Esophagus muscularis mucosa (tissue), 4 donors: ENCODE measurements around the gene ACTR6. TPM values are rescaled to one million over a fixed set of nuclear protein-coding genes. Genes with fewer than 3 reads are reported as not detected.

ENCODE experiments used
- DNase-seq: peaks from one replicate; pipeline ENCODE4 v3.0.0-alpha.2; 2017; ENCODE audit errors: extremely low spot score
- H3K27ac ChIP-seq, 4 donors: fragments of 200-600 bp; sonication (generic); replicated peaks in 1 of 4; 1 replicate in 3 of 4; 2 replicates in 1 of 4; pipeline ENCODE4 v1.5.1; 2016 to 2019; ENCODE audit warnings: mild to moderate bottlenecking in 1 of 4
- H3K27me3 ChIP-seq, 4 donors: fragments of 200-600 bp; sonication (generic); one replicate each; pipeline versions ENCODE4 v1.5.1 to v1.6.0; 2016 to 2019
- H3K36me3 ChIP-seq, 4 donors: fragments of 200-600 bp; sonication (generic); one replicate each; pipeline ENCODE4 v1.5.1; 2016 to 2019
- H3K4me1 ChIP-seq, 4 donors: fragments of 200-600 bp; sonication (generic); one replicate each; pipeline ENCODE4 v1.5.1; 2016 to 2019
- H3K4me3 ChIP-seq, 4 donors: fragments of 200-600 bp; sonication (generic); 1 replicate in 2 of 4; 2 replicates in 2 of 4; pipeline ENCODE4 v1.5.1; 2016 to 2019; ENCODE audit warnings: mild to moderate bottlenecking in 4 of 4, moderate library complexity in 1 of 4
- H3K9me3 ChIP-seq, 4 donors: fragments of 200-600 bp; sonication (generic); 1 replicate in 3 of 4; 2 replicates in 1 of 4; pipeline ENCODE4 v1.5.1; 2016 to 2019
- CTCF ChIP-seq, 3 experiments: fragments of 200-600 bp in 2 of 3; fragments of 450-650 bp in 1 of 3; sonication (generic) in 2 of 3; IDR thresholded peaks; one replicate each; pipeline ENCODE4 v1.5.1; 2017 to 2019; ENCODE audit warnings: antibody characterized with exemption in 3 of 3, mild to moderate bottlenecking in 2 of 3, moderate library complexity in 1 of 3
- EP300 ChIP-seq: sonication (generic); formaldehyde crosslinking; IDR thresholded peaks from one replicate; pipeline ENCODE4 v1.6.1; 2017; ENCODE audit warnings: antibody characterized with exemption
- POLR2A ChIP-seq: fragments of 450-650 bp; IDR thresholded peaks from one replicate; pipeline ENCODE4 v1.6.1; 2017; ENCODE audit warnings: antibody characterized with exemption, moderate library complexity, mild to moderate bottlenecking, low read depth
- POLR2AphosphoS5 ChIP-seq, 2 donors: sonication (generic); formaldehyde crosslinking; IDR thresholded peaks; one replicate each; pipeline ENCODE4 v1.6.1; 2017; ENCODE audit warnings: antibody characterized with exemption in 2 of 2
- WGBS: methylation state at CpG from one replicate; pipeline ENCODE4 v1.1.5; 2018; 5-methylcytosine and 5-hydroxymethylcytosine counted together
- intact Hi-C: fragments of 100-400 bp; cut with DNase I; formaldehyde crosslinking; loops from one replicate; pipeline ENCODE4 v1.15.1; 2023
- total RNA-seq, 4 donors: library from RNA; depleted of rRNA; stranded (reverse); fragments of >200 nt; gene quantifications; one replicate each; pipeline versions ENCODE4 v1.1.0 to v1.2.1, GENCODE V29; 2016

ACTR6 gene
- total RNA-seq, 4 donors from 2014 or later: 9.6 to 14.2 (median 13.3) TPM

DNA sequence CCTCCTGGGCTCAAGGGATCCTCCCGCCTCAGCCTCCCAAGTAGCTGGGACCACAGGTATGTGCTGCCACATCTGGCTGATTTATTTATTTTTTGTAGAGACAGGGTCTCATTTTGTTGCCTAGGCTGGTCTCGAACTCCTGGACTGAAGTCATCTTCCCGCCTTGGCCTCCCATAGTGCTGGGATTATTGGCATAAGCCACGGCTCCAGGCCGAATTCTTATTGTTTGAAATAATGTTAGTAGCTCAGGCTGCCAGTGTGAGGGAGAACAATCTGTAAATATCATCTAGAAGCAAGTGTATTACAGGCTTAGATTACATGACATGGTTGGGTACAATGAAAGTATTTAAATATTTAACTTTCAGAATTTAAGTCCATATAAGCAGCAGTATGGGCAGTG is 8.2 kb downstream of the ACTR6 start:
- WGBS: 94% methylated on average over 5 of the region's 5 CpGs
- no peak for TF ChIP-seq EP300
- no peak for TF ChIP-seq CTCF (IDR thresholded peaks at IDR 0.05)
- no peak for TF ChIP-seq POLR2AphosphoS5 (IDR thresholded peaks at IDR 0.05)
- no peak for TF ChIP-seq POLR2A
- no peaks in the 10 kb centered on the region for H3K27me3 ChIP-seq
- peaks cover 0 to 8% (median 3%) of the 10 kb centered on the region in 4 donors for H3K4me1 ChIP-seq
- H3K36me3 ChIP-seq: peaks cover 46 to 94% (median 74%) of the 10 kb centered on the region in 4 donors
- peak; percentile 60 for DNase-seq
- no peak overlapping the region for H3K4me3 ChIP-seq
- intact Hi-C loops: no loop called here
- H3K27ac ChIP-seq: no peak overlapping the region
- no peaks in the 10 kb centered on the region for H3K9me3 ChIP-seq

DNA sequence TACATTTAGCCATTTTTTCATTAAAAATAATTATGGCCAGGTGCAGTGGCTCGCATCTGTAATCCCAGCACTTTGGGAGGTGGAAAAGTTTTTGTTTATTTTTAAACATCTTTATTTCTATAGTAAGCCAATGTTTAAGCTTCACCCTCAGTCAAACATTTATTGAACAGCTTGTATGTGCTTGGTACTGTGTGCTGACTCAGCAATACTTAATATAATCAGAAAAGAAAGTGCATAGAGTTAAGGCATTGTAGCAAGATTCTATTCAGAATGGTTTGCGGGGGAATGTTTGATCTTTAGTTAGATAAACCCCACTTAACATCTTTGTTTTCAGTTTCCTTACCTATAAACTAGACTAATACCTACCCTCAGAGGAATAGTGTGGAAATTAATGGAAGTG is 11.1 kb downstream of the ACTR6 start:
- Histone ChIP-seq H3K27me3 (no peaks in the 10 kb centered on the region), H3K4me1 (no peaks in the 10 kb centered on the region), H3K36me3 (peaks cover 49 to 89% (median 76%) of the 10 kb centered on the region in 4 donors), H3K4me3 (no peak overlapping the region), H3K27ac (no peak overlapping the region), H3K9me3 (no peaks in the 10 kb centered on the region)
- intact Hi-C loops: no loop called here
- WGBS: 90% methylated on average over 2 of the region's 2 CpGs
- TF ChIP-seq POLR2AphosphoS5 (IDR thresholded peaks at IDR 0.05): no peak
- TF ChIP-seq POLR2A: no peak
- TF ChIP-seq EP300: no peak
- TF ChIP-seq CTCF (IDR thresholded peaks at IDR 0.05): no peak
- DNase-seq: no peak

- H3K4me3 ChIP-seq: no peak overlapping the region
- H3K9me3 ChIP-seq: no peaks in the 10 kb centered on the region
- intact Hi-C loops: no loop called here
- H3K27ac ChIP-seq: no peak overlapping the region
- no peaks in the 10 kb centered on the region for H3K27me3 ChIP-seq
- WGBS: 90% methylated on average over 5 of the region's 5 CpGs
- peaks cover 45 to 84% (median 67%) of the 10 kb centered on the region in 4 donors for H3K36me3 ChIP-seq
- peak; percentile 62 for DNase-seq
- no peaks in the 10 kb centered on the region for H3K4me1 ChIP-seq
- TF ChIP-seq CTCF (IDR thresholded peaks at IDR 0.05) (no peak), POLR2A (no peak), POLR2AphosphoS5 (IDR thresholded peaks at IDR 0.05) (no peak), EP300 (no peak)
These were observed 12.6 kb downstream of the ACTR6 start for GRCh38 chr12:100213016-100213891.

DNA sequence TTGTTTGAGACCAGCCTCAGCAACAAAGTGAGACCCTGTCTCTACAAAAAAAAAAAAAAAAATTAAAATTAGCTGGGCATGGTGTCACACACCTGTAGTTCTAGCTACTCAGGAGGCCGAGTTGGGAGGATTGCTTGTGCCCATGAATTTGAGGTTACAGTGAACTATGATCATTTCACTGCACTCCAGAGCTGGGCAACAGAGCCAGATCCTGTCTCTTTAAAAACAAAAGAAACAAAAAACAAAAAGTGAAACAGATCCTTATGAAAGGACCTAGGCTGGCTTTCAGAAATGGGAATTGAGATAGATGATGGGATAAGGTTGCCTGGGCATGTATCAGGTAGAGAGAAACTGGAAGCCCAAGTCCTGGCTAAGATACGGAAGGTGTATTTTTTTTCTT is 13.9 kb downstream of the ACTR6 start:
- H3K27ac ChIP-seq: peak overlapping the region in 2 of 4 donors; percentile 12 to 13
- intact Hi-C loops: no loop called here
- TF ChIP-seq POLR2A (no peak), POLR2AphosphoS5 (IDR thresholded peaks at IDR 0.05) (no peak), EP300 (no peak), CTCF (IDR thresholded peaks at IDR 0.05) (no peak)
- peaks cover 34 to 84% (median 65%) of the 10 kb centered on the region in 4 donors for H3K36me3 ChIP-seq
- DNase-seq: no peak
- H3K27me3 ChIP-seq: no peaks in the 10 kb centered on the region
- WGBS: 93% methylated on average over 2 of the region's 2 CpGs
- H3K9me3 ChIP-seq: no peaks in the 10 kb centered on the region
- no peaks in the 10 kb centered on the region for H3K4me1 ChIP-seq
- H3K4me3 ChIP-seq: no peak overlapping the region
